Midbrain (tissue), 1 donor: ENCODE results near the gene NAMPT.
A peak's percentile ranks its signal among the peaks of the same experiment; 100 is the strongest.
"Not testable (repeated sequence)": the region's sequence is repeated elsewhere in the genome, so short reads cannot be mapped to it uniquely, and the experiment has no call there.

Source experiments
- DNase-seq: peaks from one replicate; lab custom pipeline; 2025; lab: John Stamatoyannopoulos, UW

NAMPT gene

GRCh38 chr7:106284714-106285050 is at the start of gene NAMPT:
Gene NAMPT (minus strand): TSS chr7:106284983. CDS start chr7:106284884, 99 bp downstream.
- no peak for DNase-seq

GRCh38 chr7:106332201-106332600 is 47.4 kb upstream of the NAMPT start:
- no peak for DNase-seq

DNA sequence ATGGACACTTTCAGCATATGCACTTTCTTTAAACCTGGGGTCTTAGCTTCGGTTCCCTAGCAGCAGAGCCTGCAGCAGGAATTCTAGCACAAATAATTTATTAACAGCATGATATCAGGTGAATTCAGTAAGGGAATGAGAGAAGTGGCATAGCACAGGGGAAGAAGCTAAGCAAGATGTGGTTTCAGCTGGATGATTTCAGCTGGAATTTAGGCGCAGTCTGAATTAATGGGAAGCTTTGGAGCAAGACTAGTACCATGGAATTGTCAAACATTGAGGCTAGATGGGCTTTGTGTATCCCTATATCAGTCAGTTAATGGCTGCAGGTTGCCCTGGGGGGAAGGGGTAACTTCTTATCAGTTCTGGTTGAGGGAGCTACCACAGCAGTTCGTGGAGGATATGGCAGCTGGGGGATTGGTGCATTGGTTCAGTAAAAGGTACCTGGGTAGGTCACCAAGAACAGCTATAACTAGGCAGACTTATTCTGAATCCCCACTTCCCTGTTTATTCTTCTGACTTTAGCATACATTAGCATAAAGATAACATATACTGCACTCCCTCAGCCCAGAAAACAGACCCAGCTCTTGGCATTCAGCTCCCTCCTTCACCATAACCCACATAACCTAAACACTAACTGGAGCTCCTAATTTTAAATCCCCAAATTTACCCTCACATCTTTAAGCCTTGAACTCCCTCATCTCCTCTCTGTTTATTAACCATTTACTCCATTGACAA is 46.8 kb upstream of the NAMPT start:
- no peak for DNase-seq

DNA sequence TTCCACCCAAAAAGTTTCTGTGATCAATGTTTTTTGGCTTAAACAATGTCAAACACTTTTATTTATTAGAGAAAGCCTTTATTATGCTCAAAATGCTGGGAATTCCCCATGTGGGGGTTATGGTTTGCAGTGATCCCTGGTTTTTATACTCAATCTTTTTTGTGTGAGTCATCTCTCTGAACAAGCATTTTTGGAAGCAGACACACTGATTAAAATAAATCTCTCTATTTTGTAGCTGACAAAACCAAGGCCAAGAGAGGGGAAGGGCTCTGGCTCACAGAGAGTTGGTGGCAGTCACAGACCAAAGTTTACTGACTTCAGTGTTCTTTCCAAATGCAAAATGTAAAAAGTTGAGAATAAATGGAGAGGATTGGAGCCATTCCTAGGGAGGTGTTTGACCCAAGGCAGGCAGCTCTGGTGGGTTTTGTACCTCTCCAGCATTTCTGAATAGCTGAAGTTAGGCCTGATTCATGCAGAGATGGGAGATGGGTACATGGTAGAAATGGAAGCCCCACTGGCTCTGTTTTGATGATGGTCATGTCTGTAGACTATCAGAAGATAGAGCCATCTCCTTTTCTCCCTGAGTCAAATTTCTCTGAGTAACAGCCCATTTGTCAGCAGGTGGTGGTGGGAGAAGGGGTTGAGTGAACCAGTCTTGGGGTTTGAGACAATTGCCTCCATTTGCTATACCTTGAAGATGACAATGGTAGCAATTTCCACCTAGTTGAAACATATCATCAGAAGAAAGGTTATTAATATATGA is 45.4 kb upstream of the NAMPT start:
- DNase-seq = no peak

DNA sequence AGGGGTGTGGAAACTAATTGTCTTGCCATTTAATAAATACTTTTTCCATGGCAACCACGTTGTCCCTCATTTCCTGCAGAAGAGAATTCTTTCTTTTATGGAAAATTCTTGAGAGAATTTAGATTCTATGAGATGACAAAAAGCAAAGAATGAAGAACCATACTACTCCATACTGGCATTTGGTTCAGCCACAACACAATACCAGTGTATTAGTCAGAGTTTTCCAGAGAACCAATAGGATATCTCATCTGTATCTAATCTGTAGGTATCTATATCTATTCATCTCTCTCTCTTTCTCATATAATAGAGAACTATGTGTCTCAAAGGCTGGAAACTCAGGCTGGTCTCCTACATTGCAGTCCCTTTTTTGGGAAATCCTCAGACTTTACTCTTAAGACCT is 44.6 kb upstream of the NAMPT start:
- DNase-seq = no peak

GRCh38 chr7:106327538-106328481 is 43.0 kb upstream of the NAMPT start:
- DNase-seq = no peak

DNA sequence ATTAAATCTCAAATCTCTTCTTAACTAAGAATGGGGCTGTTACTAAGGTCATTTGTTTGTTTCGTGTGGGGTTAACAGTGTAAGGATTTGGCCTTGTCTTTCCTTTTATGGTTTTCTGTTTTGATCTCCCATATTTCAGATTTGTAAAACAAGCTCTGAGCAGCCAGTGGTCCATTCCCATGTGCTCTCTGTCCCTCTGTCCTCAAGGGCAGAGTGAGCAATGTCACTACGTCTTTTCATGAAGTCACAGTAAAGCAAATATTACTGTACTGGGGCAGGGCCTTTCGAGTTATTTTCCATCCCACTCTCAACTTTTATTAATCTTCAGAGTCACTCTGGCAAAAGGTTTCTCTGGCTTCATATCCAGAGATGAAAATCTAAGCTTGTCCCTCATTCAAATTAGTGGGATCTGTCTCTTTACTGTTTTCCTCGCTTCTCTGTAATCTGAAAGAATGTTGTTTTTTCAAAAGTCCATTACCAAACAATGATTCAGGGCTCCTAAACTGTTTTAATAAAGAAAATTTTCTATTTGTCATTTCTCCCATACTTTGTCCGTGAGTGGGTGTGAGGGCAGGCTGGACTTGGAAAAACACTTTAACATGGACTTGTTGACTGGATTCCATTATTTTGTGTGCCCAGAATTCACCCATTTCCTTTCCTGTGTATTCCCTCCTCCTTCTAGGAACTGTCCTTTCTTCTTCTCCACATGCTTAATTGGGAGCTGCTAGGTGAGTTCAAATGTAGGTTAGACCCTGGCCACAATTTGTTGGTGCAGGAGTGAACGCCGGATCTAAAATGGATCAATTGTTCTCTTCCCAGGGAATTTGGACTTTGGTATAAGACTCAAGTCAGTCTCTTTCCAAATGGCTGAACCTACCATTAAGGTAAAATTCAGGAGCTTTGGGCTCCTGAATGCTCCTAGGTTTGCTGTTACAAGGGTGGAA is 42.1 kb upstream of the NAMPT start:
- no peak for DNase-seq

GRCh38 chr7:106324509-106324908 is 39.7 kb upstream of the NAMPT start:
- DNase-seq = not testable (repeated sequence)

- DNase-seq = not testable (repeated sequence)
Measured at GRCh38 chr7:106320254-106320770, 35.5 kb upstream of the NAMPT start.

- DNase-seq = no peak
Measured at GRCh38 chr7:106318482-106318881, 33.7 kb upstream of the NAMPT start.

DNA sequence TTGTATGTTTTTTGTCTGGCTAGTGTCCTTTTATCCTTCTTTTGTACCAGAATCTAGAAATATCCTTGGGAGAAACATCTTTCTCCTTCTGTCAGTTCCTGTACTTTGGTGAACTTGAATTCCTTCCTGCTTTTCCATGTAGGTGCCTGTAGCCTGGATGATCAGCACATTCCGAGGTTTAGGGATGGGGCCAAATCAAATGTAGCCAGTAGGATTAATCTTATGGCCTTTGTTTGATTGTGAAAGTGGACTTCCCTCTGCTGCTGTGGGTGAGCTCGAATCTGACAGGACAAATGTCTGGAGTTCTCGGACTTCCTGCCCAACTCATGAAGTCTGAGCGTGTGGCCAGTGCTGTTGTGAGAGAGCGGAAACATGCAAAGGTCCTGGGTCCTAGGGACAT is 33.2 kb upstream of the NAMPT start:
- DNase-seq = no peak

GRCh38 chr7:106316947-106317346 is 32.2 kb upstream of the NAMPT start:
- no peak for DNase-seq

- no peak for DNase-seq
Measured at GRCh38 chr7:106314875-106315274, 30.1 kb upstream of the NAMPT start.

DNA sequence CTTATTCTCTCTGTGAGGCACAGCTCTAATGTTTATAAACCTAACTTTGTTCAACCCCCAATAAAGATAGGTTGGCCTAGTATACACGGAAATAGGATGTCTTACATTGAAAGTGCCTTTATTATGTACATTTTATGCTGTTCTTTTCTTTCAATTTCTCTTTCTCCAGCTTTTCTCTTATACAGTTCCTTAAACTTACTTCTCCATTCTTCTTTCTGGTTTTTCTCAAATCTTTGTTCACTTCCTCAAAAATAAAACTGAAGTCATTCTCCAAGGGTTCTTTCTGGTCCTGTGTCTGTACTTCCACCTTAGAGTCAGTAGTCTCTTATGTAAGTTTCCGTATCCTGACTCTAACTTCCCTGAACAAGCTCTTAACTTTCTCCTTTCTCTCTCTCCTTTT is 29.2 kb upstream of the NAMPT start:
- DNase-seq = peak; percentile 9

DNA sequence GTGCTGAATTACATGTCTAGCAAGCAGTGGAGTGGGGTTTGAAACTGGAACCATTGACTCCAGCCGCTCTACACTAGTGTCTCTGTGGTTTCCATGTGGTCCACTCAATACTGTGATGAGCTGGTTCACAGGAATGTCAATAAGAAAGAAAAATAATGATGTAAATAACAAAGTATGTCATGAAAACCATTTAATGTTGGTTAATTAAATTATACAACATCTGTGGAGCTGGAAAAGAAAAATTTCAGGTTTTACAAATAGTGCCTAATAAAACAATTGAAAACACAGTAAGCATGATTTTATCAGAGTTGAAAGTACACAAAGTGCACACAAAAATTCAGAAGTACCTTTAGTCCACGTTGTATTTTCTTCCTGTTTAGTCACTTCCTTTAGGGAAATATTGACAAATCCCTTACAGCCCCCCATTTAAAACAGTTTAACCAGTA is 28.7 kb upstream of the NAMPT start:
- DNase-seq = no peak

DNA sequence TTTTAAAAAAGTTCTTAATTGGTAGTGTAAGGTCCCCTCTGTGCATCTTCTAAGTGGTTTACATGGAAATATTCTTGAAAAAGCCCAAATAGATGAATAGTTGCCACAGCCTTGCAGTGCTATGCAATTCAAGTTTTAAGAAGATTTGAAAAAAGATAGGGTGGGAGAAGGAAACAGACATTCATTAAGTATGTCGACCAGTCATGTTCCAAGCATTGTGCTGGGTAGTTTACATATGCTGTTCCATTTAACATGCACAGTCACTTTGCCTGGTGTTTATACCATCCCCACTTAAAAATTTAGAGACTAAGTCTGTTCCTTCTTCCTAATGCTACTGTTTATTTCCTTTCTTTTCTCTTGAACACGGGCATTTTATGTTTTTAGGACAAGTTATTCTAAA is 28.1 kb upstream of the NAMPT start:
- no peak for DNase-seq

GRCh38 chr7:106312099-106312871 is 27.5 kb upstream of the NAMPT start:
- DNase-seq = no peak

- DNase-seq = no peak
Measured at GRCh38 chr7:106309362-106309761, 24.6 kb upstream of the NAMPT start.

DNA sequence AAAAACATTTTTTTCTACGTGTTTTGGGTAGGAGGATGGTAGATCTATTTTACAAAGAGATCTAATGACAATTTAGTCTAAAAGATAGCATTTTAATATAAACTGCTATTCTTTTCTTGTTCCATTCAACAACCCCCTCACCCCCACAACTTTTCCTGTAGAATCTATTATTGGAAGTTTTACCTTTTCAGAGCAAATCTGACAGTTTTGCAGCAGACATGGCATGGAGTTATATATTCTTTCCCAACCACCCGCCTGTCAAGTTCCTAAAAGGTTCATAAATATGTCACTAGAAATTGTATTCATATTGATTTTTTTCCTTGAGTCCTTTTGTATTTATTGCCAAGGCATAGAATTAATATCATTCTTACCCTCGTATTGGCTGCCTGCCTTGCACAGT is 21.5 kb upstream of the NAMPT start:
- no peak for DNase-seq

- no peak for DNase-seq
Measured at GRCh38 chr7:106305732-106306131, 20.9 kb upstream of the NAMPT start.
